HFFc6 (cell line): ENCODE results near the gene CSF3. TPM values are rescaled to one million over a fixed set of nuclear protein-coding genes. Genes with fewer than 3 reads are reported as not detected.
"Not testable (repeated sequence)": the region's sequence is repeated elsewhere in the genome, so short reads cannot be mapped to it uniquely, and the experiment has no call there.

Experiments used
- DNase-seq: peaks from one replicate; pipeline ENCODE4 v3.0.0-alpha.2; 2018
- H3K27ac Mint-ChIP-seq: 2 replicates; pipeline ENCODE4 v1.8.0; 2020; ENCODE audit warnings: mild to moderate bottlenecking, mixed read lengths
- H3K27me3 Mint-ChIP-seq: 2 replicates; pipeline ENCODE4 v1.8.0; 2021; ENCODE audit warnings: mild to moderate bottlenecking, moderate library complexity, mixed read lengths; ENCODE audit not compliant: insufficient read depth
- H3K36me3 Mint-ChIP-seq: 2 replicates; pipeline ENCODE4 v1.8.0; 2021; ENCODE audit warnings: low read depth, mixed read lengths
- H3K4me1 Mint-ChIP-seq: 2 replicates; pipeline ENCODE4 v1.8.0; 2020; ENCODE audit warnings: low read depth, mixed read lengths
- H3K4me3 Mint-ChIP-seq: 2 replicates; pipeline ENCODE4 v1.8.0; 2020; ENCODE audit warnings: mild to moderate bottlenecking, moderate library complexity, mixed read lengths
- H3K9me3 Mint-ChIP-seq: 2 replicates; pipeline ENCODE4 v1.8.0; 2020; ENCODE audit warnings: mild to moderate bottlenecking, mixed read lengths
- total RNA-seq, 6 experiments: library from RNA; stranded (reverse); fragmentation: NEBNext Ultra II Directional; extraction: Animal tissue kit (Norgen Biotek cat#: 25700); gene quantifications; 2 replicates in 1 of 6; 3 replicates in 5 of 6; pipeline ENCODE4 v1.2.3, GENCODE V29; 2021
- TF ChIP-seq, protein P1 (sequence below): fragments of 200-600 bp; sonication (generic); IDR thresholded peaks from 2 replicates; pipeline ENCODE4 v1.5.0; 2021; ENCODE audit warnings: antibody characterized with exemption, mild to moderate bottlenecking

Gene CSF3
- total RNA-seq, 6 experiments from 2014 or later = 0.31 to 0.59 (median 0.48) TPM; not detected in 1

GRCh38 chr17:39996800-39997199 lies 18.4 kb upstream of the CSF3 start:
- Mint-ChIP-seq H3K36me3 (peaks cover 37% of the 10 kb centered on the region), H3K9me3 (no peaks in the 10 kb centered on the region), H3K27ac (no peak overlapping the region)

GRCh38 chr17:39997543-39997942 lies 17.7 kb upstream of the CSF3 start:
- H3K9me3 Mint-ChIP-seq = no peaks in the 10 kb centered on the region
- no peak overlapping the region for H3K27ac Mint-ChIP-seq
- no peak for DNase-seq
- H3K4me3 Mint-ChIP-seq = no peak overlapping the region
- peaks cover 33% of the 10 kb centered on the region for H3K36me3 Mint-ChIP-seq
- TF ChIP-seq, protein P1, sequence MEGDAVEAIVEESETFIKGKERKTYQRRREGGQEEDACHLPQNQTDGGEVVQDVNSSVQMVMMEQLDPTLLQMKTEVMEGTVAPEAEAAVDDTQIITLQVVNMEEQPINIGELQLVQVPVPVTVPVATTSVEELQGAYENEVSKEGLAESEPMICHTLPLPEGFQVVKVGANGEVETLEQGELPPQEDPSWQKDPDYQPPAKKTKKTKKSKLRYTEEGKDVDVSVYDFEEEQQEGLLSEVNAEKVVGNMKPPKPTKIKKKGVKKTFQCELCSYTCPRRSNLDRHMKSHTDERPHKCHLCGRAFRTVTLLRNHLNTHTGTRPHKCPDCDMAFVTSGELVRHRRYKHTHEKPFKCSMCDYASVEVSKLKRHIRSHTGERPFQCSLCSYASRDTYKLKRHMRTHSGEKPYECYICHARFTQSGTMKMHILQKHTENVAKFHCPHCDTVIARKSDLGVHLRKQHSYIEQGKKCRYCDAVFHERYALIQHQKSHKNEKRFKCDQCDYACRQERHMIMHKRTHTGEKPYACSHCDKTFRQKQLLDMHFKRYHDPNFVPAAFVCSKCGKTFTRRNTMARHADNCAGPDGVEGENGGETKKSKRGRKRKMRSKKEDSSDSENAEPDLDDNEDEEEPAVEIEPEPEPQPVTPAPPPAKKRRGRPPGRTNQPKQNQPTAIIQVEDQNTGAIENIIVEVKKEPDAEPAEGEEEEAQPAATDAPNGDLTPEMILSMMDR = no peak
- H3K27me3 Mint-ChIP-seq = no peaks in the 10 kb centered on the region; the same call in 1 of the 2 replicates
- peaks cover 10% of the 10 kb centered on the region; the same call in 1 of the 2 replicates for H3K4me1 Mint-ChIP-seq

More at GRCh38 chr17:39996800-39997199, 18.4 kb upstream of the CSF3 start:
- Mint-ChIP-seq H3K4me1 (peaks cover 10% of the 10 kb centered on the region; the same call in 1 of the 2 replicates), H3K4me3 (no peak overlapping the region), H3K27me3 (no peaks in the 10 kb centered on the region; the same call in 1 of the 2 replicates)
- TF ChIP-seq, protein P1 = no peak
- DNase-seq = no peak

DNA sequence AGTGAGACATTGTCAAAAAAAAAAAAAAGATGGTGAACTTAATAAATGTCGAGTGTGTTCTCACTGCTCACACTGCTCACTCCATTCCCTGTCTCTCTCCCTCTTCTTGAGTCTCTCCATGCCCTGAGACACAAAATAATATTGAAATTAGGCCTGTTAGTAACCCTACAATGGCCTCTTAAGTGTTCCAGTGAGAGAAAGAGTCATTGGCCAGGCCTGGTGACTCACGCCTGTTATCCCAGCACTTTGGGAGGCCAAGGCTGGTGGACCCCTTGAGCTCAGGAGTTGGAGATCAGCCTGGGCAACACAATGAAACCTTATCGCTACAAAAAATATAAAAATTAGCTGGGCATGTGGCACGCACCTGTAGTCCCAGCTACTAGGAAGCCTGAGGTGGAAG lies 16.2 kb upstream of the CSF3 start:
- peaks cover 19% of the 10 kb centered on the region; the same call in 1 of the 2 replicates for H3K36me3 Mint-ChIP-seq
- no peak for DNase-seq
- no peaks in the 10 kb centered on the region for H3K9me3 Mint-ChIP-seq
- no peak overlapping the region for H3K4me3 Mint-ChIP-seq
- peak overlapping the region; percentile 51 for H3K27ac Mint-ChIP-seq
- TF ChIP-seq, protein P1 = no peak
- peaks cover 10% of the 10 kb centered on the region; the same call in 1 of the 2 replicates for H3K4me1 Mint-ChIP-seq
- no peaks in the 10 kb centered on the region; the same call in 1 of the 2 replicates for H3K27me3 Mint-ChIP-seq

DNA sequence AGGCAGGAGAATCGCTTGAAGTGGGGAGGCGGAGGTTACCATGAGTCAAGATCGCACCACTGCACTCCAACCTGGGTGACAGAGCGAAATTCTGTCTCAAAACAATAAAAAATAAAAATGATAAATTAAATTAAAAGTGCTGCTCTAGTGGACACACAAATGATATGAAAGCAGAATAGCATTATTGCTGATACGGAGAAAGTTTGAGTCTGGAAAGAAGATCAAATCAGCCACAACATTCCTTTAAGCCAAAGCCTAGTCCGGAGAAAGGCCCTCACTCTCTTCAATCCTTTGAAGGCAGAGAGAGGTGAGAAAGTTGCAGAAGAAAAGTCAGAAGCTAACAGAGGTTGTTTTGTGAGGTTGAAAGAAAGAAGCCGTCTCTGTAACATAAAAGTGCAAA lies 15.1 kb upstream of the CSF3 start:
- TF ChIP-seq, protein P1 = no peak
- no peak overlapping the region for H3K4me3 Mint-ChIP-seq

GRCh38 chr17:40001335-40001734 lies 13.9 kb upstream of the CSF3 start:
- not testable (repeated sequence) for H3K9me3 Mint-ChIP-seq, H3K36me3 Mint-ChIP-seq, H3K4me3 Mint-ChIP-seq, DNase-seq, H3K27ac Mint-ChIP-seq, H3K27me3 Mint-ChIP-seq
- peaks cover 10% of the 10 kb centered on the region; the same call in 1 of the 2 replicates for H3K4me1 Mint-ChIP-seq

More for the DNA sequence above, 15.1 kb upstream of the CSF3 start:
- Mint-ChIP-seq H3K27ac (no peak overlapping the region), H3K9me3 (no peaks in the 10 kb centered on the region), H3K27me3 (no peaks in the 10 kb centered on the region; the same call in none of the 2 replicates), H3K4me1 (peaks cover 10% of the 10 kb centered on the region; the same call in 1 of the 2 replicates), H3K36me3 (peaks cover 10% of the 10 kb centered on the region; the same call in 1 of the 2 replicates)
- DNase-seq = no peak

DNA sequence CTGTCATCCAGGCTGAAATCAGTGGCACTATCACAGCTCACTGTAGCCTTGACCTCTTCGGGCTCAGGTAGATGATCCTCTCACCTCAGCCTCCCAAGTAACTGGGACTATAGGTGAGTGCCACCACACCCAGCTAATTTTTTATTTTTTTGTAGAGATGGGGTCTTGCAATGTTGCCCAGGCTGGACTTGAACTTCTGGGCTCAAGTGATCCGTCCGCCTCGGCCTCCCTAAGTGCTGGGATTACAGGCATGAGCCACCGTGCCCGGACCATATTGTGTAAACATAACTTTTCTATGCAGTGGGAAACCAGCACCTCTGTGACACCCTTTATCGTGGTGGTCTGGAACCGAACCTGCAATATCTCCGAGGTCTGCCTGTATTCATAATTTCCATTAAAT lies 11.2 kb upstream of the CSF3 start:
- TF ChIP-seq, protein P1 = no peak
- Mint-ChIP-seq H3K36me3 (no peaks in the 10 kb centered on the region), H3K27me3 (no peaks in the 10 kb centered on the region; the same call in 1 of the 2 replicates), H3K9me3 (no peaks in the 10 kb centered on the region), H3K27ac (no peak overlapping the region), H3K4me3 (no peak overlapping the region), H3K4me1 (peaks cover 3% of the 10 kb centered on the region; the same call in 1 of the 2 replicates)
- DNase-seq = no peak
